Omental fat pad (tissue), 4 donors: ENCODE measurements around the gene GRB10. TPM values are rescaled to one million over a fixed set of nuclear protein-coding genes. Genes with fewer than 3 reads are reported as not detected.

ENCODE experiments used
- ATAC-seq: fragments of 150-250 bp; one replicate; pipeline ENCODE4 v1.9.1; 2016; ENCODE audit warnings: mild to moderate bottlenecking, moderate library complexity; ENCODE audit not compliant: low FRiP score
- DNase-seq: peaks from one replicate; pipeline ENCODE4 v3.0.0-alpha.2; 2019; ENCODE audit warnings: low spot score
- total RNA-seq, 4 donors: library from RNA; depleted of rRNA; stranded (reverse); fragments of >200 nt; gene quantifications; one replicate each; pipeline ENCODE4 v1.1.0, GENCODE V29; 2016
- TF ChIP-seq, protein P1 (sequence below), 3 donors: fragments of 450-650 bp; IDR thresholded peaks; one replicate each; pipeline ENCODE4 v1.5.1; 2016 to 2017; ENCODE audit warnings: antibody characterized with exemption in 3 of 3, mild to moderate bottlenecking in 3 of 3, moderate library complexity in 2 of 3

The GRB10 gene
- total RNA-seq, 4 donors from 2014 or later = 64.6 to 100 (median 75.3) TPM

DNA sequence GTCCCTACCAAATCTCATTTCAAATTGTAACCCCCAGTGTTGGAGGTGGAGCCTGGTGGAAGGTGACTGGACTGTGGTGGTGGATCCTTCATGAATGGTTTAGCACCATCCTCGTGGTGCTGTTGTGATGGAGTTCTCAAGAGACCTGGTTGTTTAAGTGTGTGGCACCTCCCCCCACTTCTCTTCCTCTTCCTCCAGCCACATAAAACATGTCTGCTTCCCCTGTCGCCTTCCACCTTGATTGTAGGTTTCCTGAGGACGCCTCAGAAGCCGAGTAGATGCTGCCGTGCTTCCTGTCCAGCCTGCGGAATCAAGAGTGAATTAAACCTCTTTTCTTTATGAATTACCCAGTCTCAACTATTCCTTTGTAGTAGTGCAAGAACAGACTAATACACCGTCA, 21.0 kb downstream of the GRB10 start:
- no peak for ATAC-seq
- DNase-seq = no peak
- TF ChIP-seq, protein P1, sequence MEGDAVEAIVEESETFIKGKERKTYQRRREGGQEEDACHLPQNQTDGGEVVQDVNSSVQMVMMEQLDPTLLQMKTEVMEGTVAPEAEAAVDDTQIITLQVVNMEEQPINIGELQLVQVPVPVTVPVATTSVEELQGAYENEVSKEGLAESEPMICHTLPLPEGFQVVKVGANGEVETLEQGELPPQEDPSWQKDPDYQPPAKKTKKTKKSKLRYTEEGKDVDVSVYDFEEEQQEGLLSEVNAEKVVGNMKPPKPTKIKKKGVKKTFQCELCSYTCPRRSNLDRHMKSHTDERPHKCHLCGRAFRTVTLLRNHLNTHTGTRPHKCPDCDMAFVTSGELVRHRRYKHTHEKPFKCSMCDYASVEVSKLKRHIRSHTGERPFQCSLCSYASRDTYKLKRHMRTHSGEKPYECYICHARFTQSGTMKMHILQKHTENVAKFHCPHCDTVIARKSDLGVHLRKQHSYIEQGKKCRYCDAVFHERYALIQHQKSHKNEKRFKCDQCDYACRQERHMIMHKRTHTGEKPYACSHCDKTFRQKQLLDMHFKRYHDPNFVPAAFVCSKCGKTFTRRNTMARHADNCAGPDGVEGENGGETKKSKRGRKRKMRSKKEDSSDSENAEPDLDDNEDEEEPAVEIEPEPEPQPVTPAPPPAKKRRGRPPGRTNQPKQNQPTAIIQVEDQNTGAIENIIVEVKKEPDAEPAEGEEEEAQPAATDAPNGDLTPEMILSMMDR (IDR thresholded peaks at IDR 0.05) = no peak

DNA sequence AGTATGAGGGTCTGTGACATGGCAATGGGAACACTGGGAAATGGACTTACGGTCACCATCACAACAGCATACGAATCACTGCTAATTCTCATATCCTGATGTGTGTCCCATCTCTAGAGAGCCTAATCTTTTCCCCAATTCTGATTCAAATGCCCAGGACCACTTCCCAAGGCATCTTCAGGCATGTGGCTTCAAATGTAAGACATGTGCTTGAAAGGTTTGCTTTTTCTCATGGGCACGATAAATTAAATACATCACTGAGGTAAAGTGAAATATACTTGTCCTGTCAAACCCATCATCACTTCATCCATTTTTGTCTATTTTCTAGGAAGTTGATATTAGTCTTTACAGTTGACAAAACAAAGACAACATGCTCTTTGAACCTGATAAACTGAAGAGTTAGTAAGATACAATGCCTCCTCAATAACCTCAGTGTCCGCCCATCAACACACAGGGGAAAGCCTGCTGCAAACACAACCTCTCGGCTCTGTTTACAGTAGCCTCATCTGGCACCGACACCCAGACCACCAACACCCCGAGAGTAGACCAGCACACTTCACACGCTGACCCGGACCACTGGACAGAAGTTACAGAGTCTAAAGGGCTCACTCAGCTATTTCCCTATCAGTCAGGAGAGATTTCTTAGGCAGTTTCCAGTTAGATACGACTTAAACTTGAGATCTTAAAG, 24.8 kb downstream of the GRB10 start:
- no peak for DNase-seq
- ATAC-seq = no peak

DNA sequence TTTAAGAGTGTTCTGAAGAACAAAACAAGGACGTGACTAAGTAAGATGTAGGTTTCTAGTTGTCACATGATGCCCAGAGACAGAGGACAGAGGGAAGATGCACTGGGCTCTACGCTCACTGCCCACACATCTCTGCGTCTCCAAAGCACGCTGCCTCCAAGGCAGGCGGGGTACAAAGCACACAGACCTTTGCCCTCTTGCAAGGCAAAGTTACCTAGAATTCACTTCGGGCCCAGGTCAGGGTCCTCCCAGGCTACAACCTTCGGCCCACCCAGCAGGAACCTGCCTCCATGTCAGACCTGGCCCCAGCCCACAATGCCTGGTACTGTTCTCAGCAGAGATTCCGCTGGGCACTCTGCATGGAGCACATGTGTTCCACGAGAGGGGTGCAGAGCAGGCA, 26.5 kb downstream of the GRB10 start:
- TF ChIP-seq, protein P1 (IDR thresholded peaks at IDR 0.05) = no peak
- ATAC-seq = no peak
- no peak for DNase-seq

More for the DNA sequence above, 24.8 kb downstream of the GRB10 start:
- TF ChIP-seq, protein P1 (IDR thresholded peaks at IDR 0.05) = no peak

DNA sequence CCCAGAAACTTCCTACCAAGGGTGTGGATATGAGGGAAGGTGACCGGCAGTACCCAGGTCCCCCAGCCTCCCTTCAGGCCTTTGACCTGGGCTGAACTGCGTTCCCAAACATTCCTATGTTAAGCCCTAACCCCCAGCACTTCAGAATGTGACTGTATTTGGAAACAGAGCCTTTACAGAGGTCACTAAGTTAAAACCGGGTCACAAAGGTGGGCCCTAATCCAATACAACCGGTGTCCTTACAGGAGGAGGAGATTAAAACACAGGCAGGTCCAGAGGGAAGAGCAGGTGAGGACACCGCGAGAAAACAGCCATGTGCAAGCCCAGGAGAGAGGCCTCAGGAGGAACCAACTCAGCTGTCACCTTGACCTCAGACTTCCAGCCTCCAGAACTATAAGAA, 28.0 kb downstream of the GRB10 start:
- no peak for ATAC-seq
- TF ChIP-seq, protein P1 (IDR thresholded peaks at IDR 0.05) = no peak

DNA sequence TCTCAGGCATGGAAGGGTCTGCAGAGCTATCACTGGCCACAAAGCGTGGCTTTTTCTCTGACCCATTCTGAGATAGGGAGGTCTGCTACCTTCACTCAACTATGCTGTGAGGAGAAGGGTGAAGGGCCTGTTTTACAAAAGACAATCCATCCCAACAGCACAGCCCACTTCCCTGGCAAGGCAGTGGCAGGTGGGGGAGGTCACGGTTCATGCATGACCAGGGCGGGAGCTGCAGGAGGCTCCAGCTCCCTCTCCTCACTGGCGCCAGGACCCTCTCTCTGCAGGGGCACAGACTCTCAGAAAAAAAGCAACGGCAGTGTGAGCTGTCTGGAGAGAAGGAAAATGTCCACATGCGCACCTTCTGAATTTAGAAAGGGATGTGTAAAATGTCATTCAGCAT, 28.5 kb downstream of the GRB10 start:
- DNase-seq = no peak
- ATAC-seq = no peak
- TF ChIP-seq, protein P1 (IDR thresholded peaks at IDR 0.05) = no peak

More for the DNA sequence above, 28.0 kb downstream of the GRB10 start:
- no peak for DNase-seq

DNA sequence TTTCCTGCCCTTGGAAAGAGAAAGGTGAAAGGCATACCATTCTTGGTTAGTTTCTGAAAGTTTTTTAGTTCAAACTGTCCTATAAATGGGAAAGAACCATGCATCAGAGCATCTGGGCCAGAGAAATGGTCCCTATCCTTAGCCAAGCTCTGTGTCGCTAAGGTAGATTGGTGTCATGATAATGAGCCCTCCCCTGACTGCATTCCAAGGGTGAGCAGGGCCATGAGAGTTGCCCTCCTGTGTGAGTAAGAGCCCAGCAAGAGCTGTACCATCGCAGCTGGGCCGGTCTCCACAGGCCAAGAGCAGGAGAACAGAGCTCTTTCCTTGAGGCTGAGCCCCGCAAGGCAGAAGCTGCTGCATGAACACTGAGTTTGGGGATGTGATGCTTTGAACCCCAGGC, 30.3 kb downstream of the GRB10 start:
- DNase-seq (no peak), ATAC-seq (no peak)
- TF ChIP-seq, protein P1 (IDR thresholded peaks at IDR 0.05) = no peak

DNA sequence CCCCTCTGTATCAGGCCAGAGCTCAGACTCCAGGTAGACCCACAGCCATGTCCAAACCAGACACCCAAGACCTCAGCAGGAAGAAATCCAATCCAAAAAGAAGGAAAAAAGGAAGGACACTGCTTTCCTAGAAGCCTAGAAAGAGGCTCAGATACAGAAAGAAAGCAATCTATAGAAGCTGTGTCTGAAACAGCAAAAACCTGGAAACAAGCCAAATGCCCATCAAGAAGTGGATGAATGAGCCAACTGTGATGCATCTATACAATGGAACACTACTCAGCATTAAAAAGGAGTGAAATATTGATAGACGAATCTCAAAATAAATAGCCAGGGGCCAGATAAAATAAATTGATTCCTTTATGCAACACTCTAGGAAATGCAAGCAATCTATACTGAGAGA, 31.6 kb downstream of the GRB10 start:
- ATAC-seq (no peak), DNase-seq (no peak)
- TF ChIP-seq, protein P1 (IDR thresholded peaks at IDR 0.05) = no peak
